Forelimb muscle (tissue), 1 donor: ENCODE results near the gene PTPRJ. TPM values are rescaled to one million over a fixed set of nuclear protein-coding genes. Genes with fewer than 3 reads are reported as not detected.
"Not testable (repeated sequence)": the region's sequence is repeated elsewhere in the genome, so short reads cannot be mapped to it uniquely, and the experiment has no call there.

Experiments used
- DNase-seq: peaks from one replicate; pipeline ENCODE4 v3.0.0-alpha.2; 2013; ENCODE audit warnings: low read depth
- polyA plus RNA-seq: library from polyadenylated mRNA; unstranded; fragments of 120-200 nt; gene quantifications from one replicate; pipeline ENCODE4 v1.2.1, GENCODE V29; 2013; ENCODE audit not compliant: insufficient read length

PTPRJ gene
- polyA plus RNA-seq, 1 donor, result 2.3 TPM

- no peak for DNase-seq
Measured at GRCh38 chr11:48017831-48018527, 37.6 kb downstream of the PTPRJ start.

GRCh38 chr11:48018528-48019216, 38.3 kb downstream of the PTPRJ start:
- no peak for DNase-seq

GRCh38 chr11:48019217-48019584, 38.8 kb downstream of the PTPRJ start:
- DNase-seq, result no peak

GRCh38 chr11:48019595-48019994, 39.2 kb downstream of the PTPRJ start:
- no peak for DNase-seq

- DNase-seq, result no peak
Measured at GRCh38 chr11:48020092-48020755, 39.9 kb downstream of the PTPRJ start.

GRCh38 chr11:48021201-48021820, 41.0 kb downstream of the PTPRJ start:
- DNase-seq, result not testable (repeated sequence)

- no peak for DNase-seq
Measured at GRCh38 chr11:48022445-48022844, 42.1 kb downstream of the PTPRJ start.

- not testable (repeated sequence) for DNase-seq
Measured at GRCh38 chr11:48023608-48024007, 43.2 kb downstream of the PTPRJ start.

GRCh38 chr11:48024635-48025071, 44.3 kb downstream of the PTPRJ start:
- no peak for DNase-seq

- no peak for DNase-seq
Measured at GRCh38 chr11:48025293-48025983, 45.1 kb downstream of the PTPRJ start.

GRCh38 chr11:48025984-48026340, 45.6 kb downstream of the PTPRJ start:
- DNase-seq, result no peak

GRCh38 chr11:48028914-48029680, 48.7 kb downstream of the PTPRJ start:
- no peak for DNase-seq

GRCh38 chr11:48029681-48030290, 49.4 kb downstream of the PTPRJ start:
- DNase-seq, result no peak

- no peak for DNase-seq
Measured at GRCh38 chr11:48031602-48032001, 51.2 kb downstream of the PTPRJ start.

- DNase-seq, result no peak
Measured at GRCh38 chr11:48032721-48033120, 52.4 kb downstream of the PTPRJ start.

GRCh38 chr11:48033918-48034341, 53.6 kb downstream of the PTPRJ start:
- DNase-seq, result no peak

GRCh38 chr11:48034926-48035871, 54.8 kb downstream of the PTPRJ start:
- peak; percentile 39 for DNase-seq

GRCh38 chr11:48036011-48036410, 55.7 kb downstream of the PTPRJ start:
- no peak for DNase-seq

- DNase-seq, result peak; percentile 52
Measured at GRCh38 chr11:48036466-48036865, 56.1 kb downstream of the PTPRJ start.
